ENCODE results near the gene ERF. TPM values are rescaled to one million over a fixed set of nuclear protein-coding genes. Genes with fewer than 3 reads are reported as not detected.

ERF gene
- total RNA-seq, 1 experiment from 2014 or later = 96.1 TPM

GRCh38 chr19:42239544-42240220 is 15.2 kb downstream of the ERF start:
- intact Hi-C loops (cut with micrococcal nuclease) = loop anchor here (5.0 kb wide), 1 partner anchor 158 kb away; no protein-coding TSS in a partner anchor

More at GRCh38 chr19:42239544-42240220, 15.2 kb downstream of the ERF start:
- H3K27ac ChIP-seq (ENCODE audit: low read depth, low read length) = no peak overlapping the region
- H3K4me1 ChIP-seq (ENCODE audit: control insufficient read depth in 1 of 2, insufficient read depth in 2 of 2, low read length in 2 of 2) = peaks cover 3 to 14% of the 10 kb centered on the region in 2 experiments
- no peaks in the 10 kb centered on the region for H4K20me1 ChIP-seq (ENCODE audit: insufficient read depth)
- H3K4me2 ChIP-seq (ENCODE audit: low read length) = no peak overlapping the region
- H3K4me3 ChIP-seq (replicated peaks in 1 of 2; ENCODE audit: low read depth in 1 of 2, low read length in 2 of 2) = no peak overlapping the region
- no peaks in the 10 kb centered on the region for H3K9me3 ChIP-seq (ENCODE audit: control insufficient read depth in 1 of 2, insufficient read depth in 1 of 2, low read depth in 1 of 2, low read length in 2 of 2)
- ChIA-PET RAD21 (ENCODE audit: low non-redundant PET in 1 of 2, low total read pairs in 2 of 2, uncharacterized antibody in 2 of 2, unreplicated experiment in 2 of 2) (no interaction called here), POLR2A (interaction anchor here (0.6 kb wide), 1 partner anchor 169 kb away, joined by 3 read pairs; no protein-coding TSS in a partner anchor), CTCF (no interaction called here)
- TF ChIP-seq SRF (IDR thresholded peaks at IDR 0.05; ENCODE audit: low read depth) (no peak), EGR1 (IDR thresholded peaks at IDR 0.05; ENCODE audit: low read depth) (no peak), CEBPB (IDR thresholded peaks at IDR 0.05; ENCODE audit: low read depth) (no peak), TCF7L2 (IDR thresholded peaks at IDR 0.05; ENCODE audit: borderline replicate concordance, extremely low read depth, insufficient read depth, insufficient read length) (no peak), ZFX (IDR thresholded peaks at IDR 0.05) (no peak), YY1 (IDR thresholded peaks at IDR 0.05; ENCODE audit: extremely low read depth, insufficient replicate concordance, low read depth, low read length) (no peak), REST (IDR thresholded peaks at IDR 0.05; ENCODE audit: low read depth) (no peak), EZH2 (IDR thresholded peaks at IDR 0.05) (no peak), ZBTB33 (IDR thresholded peaks at IDR 0.05; ENCODE audit: extremely low read depth, insufficient replicate concordance, low read length) (no peak), SP1 (IDR thresholded peaks at IDR 0.05; ENCODE audit: low read depth) (no peak), ELF1 (IDR thresholded peaks at IDR 0.05; ENCODE audit: borderline replicate concordance, low read depth) (no peak), POLR2A (IDR thresholded peaks at IDR 0.05; ENCODE audit: borderline replicate concordance, extremely low read depth, insufficient read depth, insufficient read length) (no peak), MAX (IDR thresholded peaks at IDR 0.05) (no peak), FOSL1 (IDR thresholded peaks at IDR 0.05; ENCODE audit: low read depth) (no peak)
- BruUV-seq (replicated peaks) = no TSS peak
- DNase-seq (ENCODE audit: low read depth, low spot score) (no peak), ATAC-seq (no peak)
- no peaks in the 10 kb centered on the region for H3K9me2 ChIP-seq (ENCODE audit: insufficient read depth)
- no peak overlapping the region for H2AFZ ChIP-seq (ENCODE audit: low read depth, low read length, poor library complexity, severe bottlenecking)
- H3K27me3 ChIP-seq (ENCODE audit: insufficient read depth, low read length) = no peaks in the 10 kb centered on the region
- peaks cover 50% of the 10 kb centered on the region for H3K79me2 ChIP-seq (ENCODE audit: insufficient read depth, low read length)
- H3K9ac ChIP-seq (ENCODE audit: low read length) = no peak overlapping the region
- H3K36me3 ChIP-seq (ENCODE audit: control insufficient read depth in 1 of 2, insufficient read depth in 2 of 2, low read length in 2 of 2) = peaks cover 16 to 24% of the 10 kb centered on the region in 2 experiments; a peak in 3 of 4 replicates
